Measurements from ENCODE around the gene CFAP46.

DNA sequence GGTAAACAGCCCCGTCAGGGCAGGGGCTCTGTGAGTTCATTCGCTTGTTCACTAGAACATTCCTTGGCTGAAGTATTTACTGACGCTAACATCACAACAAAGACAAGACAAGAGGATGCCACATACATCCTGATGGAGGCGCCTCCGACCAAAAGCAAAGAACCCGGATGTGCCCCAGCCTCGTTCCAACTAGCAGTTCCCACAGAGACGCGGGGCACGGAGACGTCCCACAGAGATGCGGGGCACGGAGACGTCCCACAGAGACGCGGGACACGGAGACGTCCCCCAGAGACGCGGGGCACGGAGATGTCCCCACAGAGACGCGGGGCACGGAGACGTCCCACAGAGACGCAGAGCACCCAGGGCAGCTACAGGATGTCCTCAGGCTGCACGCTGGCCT is 35.4 kb upstream of the CFAP46 start:
- no peak for TF ChIP-seq RAD21 (conservative IDR thresholded peaks at IDR 0.05)
- TF ChIP-seq, protein P1, sequence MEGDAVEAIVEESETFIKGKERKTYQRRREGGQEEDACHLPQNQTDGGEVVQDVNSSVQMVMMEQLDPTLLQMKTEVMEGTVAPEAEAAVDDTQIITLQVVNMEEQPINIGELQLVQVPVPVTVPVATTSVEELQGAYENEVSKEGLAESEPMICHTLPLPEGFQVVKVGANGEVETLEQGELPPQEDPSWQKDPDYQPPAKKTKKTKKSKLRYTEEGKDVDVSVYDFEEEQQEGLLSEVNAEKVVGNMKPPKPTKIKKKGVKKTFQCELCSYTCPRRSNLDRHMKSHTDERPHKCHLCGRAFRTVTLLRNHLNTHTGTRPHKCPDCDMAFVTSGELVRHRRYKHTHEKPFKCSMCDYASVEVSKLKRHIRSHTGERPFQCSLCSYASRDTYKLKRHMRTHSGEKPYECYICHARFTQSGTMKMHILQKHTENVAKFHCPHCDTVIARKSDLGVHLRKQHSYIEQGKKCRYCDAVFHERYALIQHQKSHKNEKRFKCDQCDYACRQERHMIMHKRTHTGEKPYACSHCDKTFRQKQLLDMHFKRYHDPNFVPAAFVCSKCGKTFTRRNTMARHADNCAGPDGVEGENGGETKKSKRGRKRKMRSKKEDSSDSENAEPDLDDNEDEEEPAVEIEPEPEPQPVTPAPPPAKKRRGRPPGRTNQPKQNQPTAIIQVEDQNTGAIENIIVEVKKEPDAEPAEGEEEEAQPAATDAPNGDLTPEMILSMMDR (IDR thresholded peaks at IDR 0.05; ENCODE audit: poor library complexity, severe bottlenecking) = no peak
- no peak for TF ChIP-seq SMC3 (conservative IDR thresholded peaks at IDR 0.05; ENCODE audit: poor library complexity)
- no peak for TF ChIP-seq POLR2AphosphoS5 (IDR thresholded peaks at IDR 0.05)
- TF ChIP-seq EZH2 (IDR thresholded peaks at IDR 0.05; ENCODE audit: borderline replicate concordance, insufficient read depth, low read length, poor library complexity, severe bottlenecking) = no peak
- TF ChIP-seq MXI1 (conservative IDR thresholded peaks at IDR 0.05; ENCODE audit: poor library complexity, severe bottlenecking) = no peak
- TF ChIP-seq, protein P2, sequence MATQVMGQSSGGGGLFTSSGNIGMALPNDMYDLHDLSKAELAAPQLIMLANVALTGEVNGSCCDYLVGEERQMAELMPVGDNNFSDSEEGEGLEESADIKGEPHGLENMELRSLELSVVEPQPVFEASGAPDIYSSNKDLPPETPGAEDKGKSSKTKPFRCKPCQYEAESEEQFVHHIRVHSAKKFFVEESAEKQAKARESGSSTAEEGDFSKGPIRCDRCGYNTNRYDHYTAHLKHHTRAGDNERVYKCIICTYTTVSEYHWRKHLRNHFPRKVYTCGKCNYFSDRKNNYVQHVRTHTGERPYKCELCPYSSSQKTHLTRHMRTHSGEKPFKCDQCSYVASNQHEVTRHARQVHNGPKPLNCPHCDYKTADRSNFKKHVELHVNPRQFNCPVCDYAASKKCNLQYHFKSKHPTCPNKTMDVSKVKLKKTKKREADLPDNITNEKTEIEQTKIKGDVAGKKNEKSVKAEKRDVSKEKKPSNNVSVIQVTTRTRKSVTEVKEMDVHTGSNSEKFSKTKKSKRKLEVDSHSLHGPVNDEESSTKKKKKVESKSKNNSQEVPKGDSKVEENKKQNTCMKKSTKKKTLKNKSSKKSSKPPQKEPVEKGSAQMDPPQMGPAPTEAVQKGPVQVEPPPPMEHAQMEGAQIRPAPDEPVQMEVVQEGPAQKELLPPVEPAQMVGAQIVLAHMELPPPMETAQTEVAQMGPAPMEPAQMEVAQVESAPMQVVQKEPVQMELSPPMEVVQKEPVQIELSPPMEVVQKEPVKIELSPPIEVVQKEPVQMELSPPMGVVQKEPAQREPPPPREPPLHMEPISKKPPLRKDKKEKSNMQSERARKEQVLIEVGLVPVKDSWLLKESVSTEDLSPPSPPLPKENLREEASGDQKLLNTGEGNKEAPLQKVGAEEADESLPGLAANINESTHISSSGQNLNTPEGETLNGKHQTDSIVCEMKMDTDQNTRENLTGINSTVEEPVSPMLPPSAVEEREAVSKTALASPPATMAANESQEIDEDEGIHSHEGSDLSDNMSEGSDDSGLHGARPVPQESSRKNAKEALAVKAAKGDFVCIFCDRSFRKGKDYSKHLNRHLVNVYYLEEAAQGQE (IDR thresholded peaks at IDR 0.05; ENCODE audit: borderline replicate concordance) = no peak

All from neural cell (in vitro differentiated cells).